IMR-90 (cell line): Measurements from ENCODE around the gene SRSF7. TPM values are rescaled to one million over a fixed set of nuclear protein-coding genes. Genes with fewer than 3 reads are reported as not detected.

Source experiments
- ATAC-seq: fragments of 200-7000 bp; cut with Tn5 transposase; 2 replicates; pipeline ENCODE4 v1.9.1; 2020; ENCODE audit warnings: low read depth, mild to moderate bottlenecking, moderate library complexity
- BruUV-seq: library from RNA; stranded (reverse); fragments of 400-500 nt; replicated peaks from 2 replicates; lab custom pipeline; 2021; lab: Mats Ljungman, UMichigan
- CTCF ChIA-PET: fragments of 300-600 bp; formaldehyde crosslinking; extraction: SDS; loops from one replicate; lab custom pipeline; 2021; ENCODE audit warnings: antibody characterized with exemption; lab: Yijun Ruan, JAX
- POLR2A ChIA-PET: fragments of 300-600 bp; sonication (Branson Sonifier 250); formaldehyde crosslinking; loops from one replicate; lab custom pipeline; 2022; ENCODE audit warnings: antibody characterized with exemption; ENCODE audit not compliant: unreplicated experiment; lab: Charles Lee
- DNase-seq: peaks from one replicate; pipeline ENCODE4 v3.0.0; 2013
- H2AFZ ChIP-seq: replicated peaks from 2 replicates; pipeline ENCODE3; 2013; ENCODE audit warnings: low read length, mild to moderate bottlenecking; ENCODE audit not compliant: poor library complexity
- H2AK5ac ChIP-seq: 2 replicates; pipeline ENCODE4 v1.6.1; 2013; ENCODE audit warnings: low read depth, low read length, inconsistent platforms
- H2AK9ac ChIP-seq: replicated peaks from 2 replicates; pipeline ENCODE3; 2013; ENCODE audit warnings: mild to moderate bottlenecking, low read depth, low read length, moderate library complexity; ENCODE audit not compliant: poor library complexity
- H2BK120ac ChIP-seq: 2 replicates; pipeline ENCODE4 v1.6.1; 2013; ENCODE audit warnings: low read depth, low read length, inconsistent platforms
- H2BK15ac ChIP-seq: 3 replicates; pipeline ENCODE4 v1.6.1; 2013; ENCODE audit warnings: low read depth, low read length, inconsistent platforms
- H2BK20ac ChIP-seq: 2 replicates; pipeline ENCODE4 v1.6.1; 2013; ENCODE audit warnings: low read depth, mild to moderate bottlenecking, inconsistent platforms, low read length, moderate library complexity
- H2BK5ac ChIP-seq: 2 replicates; pipeline ENCODE4 v1.6.1; 2013; ENCODE audit warnings: mild to moderate bottlenecking, low read depth, low read length, inconsistent platforms; ENCODE audit not compliant: poor library complexity, severe bottlenecking
- H3K14ac ChIP-seq: replicated peaks from 2 replicates; pipeline ENCODE4 v1.6.1; 2013; ENCODE audit warnings: low read depth, low read length, inconsistent platforms
- H3K18ac ChIP-seq: 2 replicates; pipeline ENCODE4 v1.6.1; 2013; ENCODE audit warnings: low read depth, low read length, control low read depth
- H3K23ac ChIP-seq: 2 replicates; pipeline ENCODE4 v1.6.1; 2013; ENCODE audit warnings: low read depth, low read length, inconsistent platforms
- H3K27ac ChIP-seq: 2 replicates; pipeline ENCODE4 v1.5.1; 2013; ENCODE audit warnings: mild to moderate bottlenecking, control low read depth, low read length; ENCODE audit not compliant: insufficient read depth
- H3K27me3 ChIP-seq: 2 replicates; pipeline ENCODE4 v1.6.1; 2013; ENCODE audit warnings: low read length; ENCODE audit not compliant: control insufficient read depth, insufficient read depth
- H3K36me3 ChIP-seq: 2 replicates; pipeline ENCODE4 v1.6.1; 2013; ENCODE audit warnings: low read length, mixed read lengths; ENCODE audit not compliant: control insufficient read depth, insufficient read depth
- H3K4ac ChIP-seq: 2 replicates; pipeline ENCODE4 v1.6.1; 2013; ENCODE audit warnings: low read depth, low read length, inconsistent platforms
- H3K4me1 ChIP-seq: 2 replicates; pipeline ENCODE4 v1.6.1; 2013; ENCODE audit warnings: low read length, mixed read lengths; ENCODE audit not compliant: control insufficient read depth, insufficient read depth
- H3K4me2 ChIP-seq: 2 replicates; pipeline ENCODE4 v1.6.1; 2013; ENCODE audit warnings: low read depth, mild to moderate bottlenecking, control low read depth, low read length, moderate library complexity
- H3K4me3 ChIP-seq: 2 replicates; pipeline ENCODE4 v1.5.1; 2013; ENCODE audit warnings: low read depth, mild to moderate bottlenecking, control low read depth, low read length, moderate library complexity; ENCODE audit not compliant: insufficient read depth
- H3K56ac ChIP-seq: 2 replicates; pipeline ENCODE4 v1.6.1; 2013; ENCODE audit warnings: low read length, inconsistent platforms; ENCODE audit not compliant: insufficient read depth; ENCODE audit errors: extremely low read depth
- H3K79me1 ChIP-seq, 2 experiments: 2 replicates each; pipeline ENCODE4 v1.6.1; 2013; ENCODE audit warnings: low read length in 2 of 2, inconsistent platforms in 1 of 2, low read depth in 1 of 2
- H3K9ac ChIP-seq: 2 replicates; pipeline ENCODE4 v1.6.1; 2013; ENCODE audit warnings: low read depth, low read length, control low read depth
- H3K9me1 ChIP-seq: 2 replicates; pipeline ENCODE4 v1.6.1; 2013; ENCODE audit warnings: low read length, inconsistent platforms; ENCODE audit not compliant: insufficient read depth
- H3K9me3 ChIP-seq: 2 replicates; pipeline ENCODE4 v1.6.1; 2013; ENCODE audit warnings: low read length; ENCODE audit not compliant: control insufficient read depth, insufficient read depth
- H4K20me1 ChIP-seq: 2 replicates; pipeline ENCODE4 v1.6.1; 2013; ENCODE audit warnings: low read length, inconsistent platforms; ENCODE audit not compliant: insufficient read depth
- H4K5ac ChIP-seq: 2 replicates; pipeline ENCODE4 v1.6.1; 2013; ENCODE audit warnings: mild to moderate bottlenecking, low read depth, low read length, control low read depth
- H4K8ac ChIP-seq, 2 experiments: 2 replicates each; pipeline ENCODE4 v1.6.1; 2013; ENCODE audit warnings: low read depth in 2 of 2, low read length in 2 of 2, control low read depth in 1 of 2, inconsistent platforms in 1 of 2
- H4K91ac ChIP-seq: 2 replicates; pipeline ENCODE4 v1.6.1; 2013; ENCODE audit warnings: low read depth, low read length, inconsistent platforms; ENCODE audit not compliant: insufficient read depth
- CHD1 ChIP-seq: IDR thresholded peaks from 2 replicates; pipeline ENCODE4 v1.6.1; 2012; ENCODE audit warnings: low read depth, low read length, improper control_type of control experiment
- MAFK ChIP-seq: IDR thresholded peaks from 2 replicates; pipeline ENCODE4 v1.6.1; 2012; ENCODE audit warnings: low read depth, low read length, improper control_type of control experiment
- WGBS, 2 experiments: methylation state at CpG; one replicate each; pipeline versions ENCODE4 v1.1.5 to v1.1.7; 2013; ENCODE audit warnings: missing lambda C conversion rate in 2 of 2; ENCODE audit not compliant: insufficient read length in 1 of 2; ENCODE audit errors: extremely low coverage in 2 of 2; 5-methylcytosine and 5-hydroxymethylcytosine counted together
- dilution Hi-C: fragments of 300-500 bp; cut with HindIII; formaldehyde crosslinking; loops from one replicate; pipeline ENCODE4 v1.14.3; 2018; ENCODE audit warnings: low sequenced_read_pairs; ENCODE audit not compliant: unreplicated experiment
- in situ Hi-C: fragments of 300-500 bp; cut with MboI; formaldehyde crosslinking; loops from 3 replicates; pipeline ENCODE4 v1.14.3; 2019; ENCODE audit warnings: low sequenced_read_pairs, inconsistent platforms, mixed read lengths
- intact Hi-C: fragments of 100-400 bp; cut with micrococcal nuclease; formaldehyde crosslinking; loops from 2 replicates; pipeline ENCODE4 v1.10.0; 2022
- polyA plus RNA-seq, 3 experiments: library from polyadenylated mRNA; depleted of rRNA; stranded (reverse); fragments of >200 nt; gene quantifications; 2 replicates each; pipeline ENCODE4 v1.2.3, GENCODE V29; 2012; ENCODE audit warnings: low replicate concordance in 1 of 3
- total RNA-seq: library from RNA; depleted of rRNA; stranded (reverse); fragments of >200 nt; gene quantifications from 2 replicates; pipeline ENCODE4 v1.2.3, GENCODE V29; 2012

SRSF7 gene
- total and polyA plus RNA-seq, 2 of the 4 experiments (the other 2 are of a cell fraction) = 148 to 191 TPM

GRCh38 chr2:38742797-38743559, 8.2 kb downstream of the SRSF7 start:
- in situ Hi-C loops = no loop called here
- WGBS, 2 experiments = 95% methylated on average over 2 of the region's 10 CpGs; no CpG with 5 or more reads in 1 of the 2 experiments
- H4K20me1 ChIP-seq = peaks cover 53% of the 10 kb centered on the region

More at GRCh38 chr2:38742797-38743559, 8.2 kb downstream of the SRSF7 start:
- no peak overlapping the region for H2BK15ac ChIP-seq
- peaks cover 35% of the 10 kb centered on the region for H3K36me3 ChIP-seq
- no peak overlapping the region for H3K4ac ChIP-seq
- no peak overlapping the region for H2BK20ac ChIP-seq
- no peak for DNase-seq
- H3K9ac ChIP-seq = no peak overlapping the region
- no peak overlapping the region for H2AK5ac ChIP-seq
- H3K27ac ChIP-seq = no peak overlapping the region
- H2AFZ ChIP-seq = no peak overlapping the region
- H4K5ac ChIP-seq = no peak overlapping the region
- no peak overlapping the region for H3K18ac ChIP-seq
- no peak overlapping the region for H2BK120ac ChIP-seq
- no TSS peak for BruUV-seq
- ChIA-PET POLR2A (interaction anchor here (0.6 kb wide), 2 partner anchors 30 to 1734 kb away, joined by 3 to 10 read pairs; no protein-coding TSS in a partner anchor), CTCF (interaction anchor here (0.6 to 1.9 kb wide), 5 partner anchors 18 to 418 kb away, joined by 3 to 5 read pairs (median 5); no protein-coding TSS in a partner anchor)
- H3K56ac ChIP-seq = no peak overlapping the region
- no peak overlapping the region for H2AK9ac ChIP-seq
- no peak overlapping the region for H3K14ac ChIP-seq
- TF ChIP-seq CHD1 (no peak), MAFK (0 out of 2 replicates have a peak, but pooled peaks have one; percentile 9)
- H3K4me3 ChIP-seq = no peak overlapping the region
- no peak for ATAC-seq
- no peaks in the 10 kb centered on the region; the same call in 1 of the 2 replicates for H3K4me1 ChIP-seq
- H3K27me3 ChIP-seq = no peaks in the 10 kb centered on the region
- H2BK5ac ChIP-seq = no peak overlapping the region
- H3K4me2 ChIP-seq = no peak overlapping the region
- H3K9me3 ChIP-seq = no peaks in the 10 kb centered on the region
- no peak overlapping the region for H4K8ac ChIP-seq
- dilution Hi-C loops (loop anchor here (25.0 kb wide), 1 partner anchor 181 kb away; no protein-coding TSS in a partner anchor), intact Hi-C loops (loop anchor here (5.0 kb wide), 1 partner anchor 161 kb away; no protein-coding TSS in a partner anchor)
- H3K79me1 ChIP-seq = peaks cover 26 to 44% of the 10 kb centered on the region in 2 experiments; a peak in 3 of 4 replicates
- no peaks in the 10 kb centered on the region for H3K9me1 ChIP-seq
- H3K23ac ChIP-seq = no peak overlapping the region
- no peak overlapping the region for H4K91ac ChIP-seq
